Measurements from ENCODE around the gene RPRD1A.
"Not testable (repeated sequence)": the region's sequence is repeated elsewhere in the genome, so short reads cannot be mapped to it uniquely, and the experiment has no call there.

RPRD1A gene

GRCh38 chr18:36031407-36031806 is 36.0 kb downstream of the RPRD1A start:
- no peak for DNase-seq (ENCODE audit: low spot score)

GRCh38 chr18:36028859-36029258 is 38.5 kb downstream of the RPRD1A start:
- DNase-seq (ENCODE audit: low spot score) = no peak

GRCh38 chr18:36025025-36025424 is 42.3 kb downstream of the RPRD1A start:
- DNase-seq (ENCODE audit: low spot score) = no peak

- DNase-seq (ENCODE audit: low spot score) = not testable (repeated sequence)
Measured at GRCh38 chr18:36024241-36024640, 43.1 kb downstream of the RPRD1A start.

- peak; percentile 8 for DNase-seq (ENCODE audit: low spot score)
Measured at GRCh38 chr18:36023336-36023735, 44.0 kb downstream of the RPRD1A start.

GRCh38 chr18:36020174-36020711 is 47.1 kb downstream of the RPRD1A start:
- DNase-seq (ENCODE audit: low spot score) = no peak

GRCh38 chr18:36017232-36017631 is 50.1 kb downstream of the RPRD1A start:
- DNase-seq (ENCODE audit: low spot score) = no peak

GRCh38 chr18:36015629-36016028 is 51.7 kb downstream of the RPRD1A start:
- DNase-seq (ENCODE audit: low spot score) = no peak

- no peak for DNase-seq (ENCODE audit: low spot score)
Measured at GRCh38 chr18:36012891-36013290, 54.5 kb downstream of the RPRD1A start.

- no peak for DNase-seq (ENCODE audit: low spot score)
Measured at GRCh38 chr18:36009214-36009613, 58.1 kb downstream of the RPRD1A start.

- no peak for DNase-seq (ENCODE audit: low spot score)
Measured at GRCh38 chr18:36006997-36007396, 60.4 kb downstream of the RPRD1A start.

- DNase-seq (ENCODE audit: low spot score) = no peak
Measured at GRCh38 chr18:35999925-36000324, 67.4 kb downstream of the RPRD1A start.

GRCh38 chr18:35998967-35999366 is 68.4 kb downstream of the RPRD1A start:
- DNase-seq (ENCODE audit: low spot score) = no peak

- no peak for DNase-seq (ENCODE audit: low spot score)
Measured at GRCh38 chr18:35993013-35993412, 74.3 kb downstream of the RPRD1A start.

- DNase-seq (ENCODE audit: low spot score) = peak; percentile 59
Measured at GRCh38 chr18:35991696-35992095, 75.7 kb downstream of the RPRD1A start.

- DNase-seq (ENCODE audit: low spot score) = no peak
Measured at GRCh38 chr18:35983818-35984217, 83.5 kb downstream of the RPRD1A start.

- DNase-seq (ENCODE audit: low spot score) = no peak
Measured at GRCh38 chr18:35983147-35983546, 84.2 kb downstream of the RPRD1A start.

GRCh38 chr18:35982409-35983114 is 84.8 kb downstream of the RPRD1A start:
- DNase-seq (ENCODE audit: low spot score) = no peak

- no peak for DNase-seq (ENCODE audit: low spot score)
Measured at GRCh38 chr18:35979112-35979511, 88.2 kb downstream of the RPRD1A start.

GRCh38 chr18:35974181-35974580 is 93.2 kb downstream of the RPRD1A start:
- peak; percentile 26 for DNase-seq (ENCODE audit: low spot score)

- DNase-seq (ENCODE audit: low spot score) = no peak
Measured at GRCh38 chr18:35973650-35974049, 93.7 kb downstream of the RPRD1A start.

- DNase-seq (ENCODE audit: low spot score) = peak; percentile 79
Measured at GRCh38 chr18:35972197-35973000, 95.0 kb downstream of the RPRD1A start, which contains the start of gene RMP24. RMP24 (plus strand) TSS chr18:35972679.

GRCh38 chr18:35971661-35972196 is 95.6 kb downstream of the RPRD1A start:
- no peak for DNase-seq (ENCODE audit: low spot score)

Data from COLO829 (cell line).